DMS79 (cell line): ENCODE results near the gene RSRC1.
"Not testable (repeated sequence)": the region's sequence is repeated elsewhere in the genome, so short reads cannot be mapped to it uniquely, and the experiment has no call there.

Experiments used
- DNase-seq: peaks from one replicate; lab custom pipeline; 2025; lab: John Stamatoyannopoulos, UW

The RSRC1 gene

DNA sequence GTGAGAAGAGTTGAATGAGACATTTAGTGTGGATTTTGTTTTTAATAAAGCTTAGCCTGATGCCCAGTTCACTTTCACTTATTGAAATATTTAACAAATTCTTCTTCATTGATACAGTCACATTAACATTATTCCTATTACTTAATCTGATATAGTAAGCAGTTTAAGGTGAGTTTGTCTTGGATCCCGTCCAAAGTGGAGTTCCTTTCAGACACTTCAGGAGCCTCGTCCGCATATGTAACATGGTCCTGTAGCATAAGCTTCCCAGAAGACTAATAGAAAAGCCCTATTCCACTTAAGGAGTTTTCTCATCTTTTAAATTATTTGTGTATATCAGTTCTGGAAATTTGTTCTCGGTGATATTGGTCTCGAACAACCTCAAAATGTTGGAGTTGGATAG lies 421.4 kb downstream of the RSRC1 start:
- no peak for DNase-seq

GRCh38 chr3:158532099-158532734 lies 422.3 kb downstream of the RSRC1 start:
- DNase-seq, result no peak

DNA sequence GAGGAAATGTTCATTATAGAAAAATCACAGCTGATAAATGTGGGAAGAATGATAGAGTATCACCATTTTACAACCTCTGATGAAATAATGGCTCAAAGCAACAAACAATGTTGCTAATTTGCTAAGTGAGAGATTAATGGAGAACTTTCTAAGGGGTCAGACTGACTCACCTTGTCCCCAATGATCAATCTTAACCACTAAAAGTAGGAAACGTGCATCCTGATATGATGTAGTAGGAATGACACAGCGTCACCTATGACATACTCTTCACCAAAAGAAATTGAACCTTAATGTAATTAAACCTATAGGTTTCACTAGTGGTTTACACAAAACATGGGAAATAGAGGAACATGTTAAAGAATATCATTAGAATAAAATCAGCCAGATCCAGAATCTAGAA lies 426.0 kb downstream of the RSRC1 start:
- DNase-seq, result no peak

GRCh38 chr3:158539414-158540014 lies 429.6 kb downstream of the RSRC1 start:
- no peak for DNase-seq

DNA sequence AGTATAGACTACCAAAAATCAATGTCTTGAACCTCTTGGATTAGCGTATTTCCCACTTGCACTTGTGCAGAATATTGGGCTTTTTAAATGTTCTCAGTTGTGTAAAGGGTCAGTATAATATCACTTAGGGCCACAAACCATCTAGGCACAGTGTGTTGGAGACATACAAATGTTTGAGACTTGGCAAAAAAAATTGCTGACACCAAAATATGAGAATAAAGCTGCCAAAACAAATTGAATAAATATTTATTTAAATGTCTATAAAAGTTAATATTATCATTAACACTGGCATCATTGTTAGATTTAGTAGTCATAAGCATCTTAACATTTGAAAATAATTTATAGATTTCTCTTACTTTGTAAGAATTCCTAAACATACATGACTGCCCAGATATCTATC lies 430.2 kb downstream of the RSRC1 start:
- no peak for DNase-seq

DNA sequence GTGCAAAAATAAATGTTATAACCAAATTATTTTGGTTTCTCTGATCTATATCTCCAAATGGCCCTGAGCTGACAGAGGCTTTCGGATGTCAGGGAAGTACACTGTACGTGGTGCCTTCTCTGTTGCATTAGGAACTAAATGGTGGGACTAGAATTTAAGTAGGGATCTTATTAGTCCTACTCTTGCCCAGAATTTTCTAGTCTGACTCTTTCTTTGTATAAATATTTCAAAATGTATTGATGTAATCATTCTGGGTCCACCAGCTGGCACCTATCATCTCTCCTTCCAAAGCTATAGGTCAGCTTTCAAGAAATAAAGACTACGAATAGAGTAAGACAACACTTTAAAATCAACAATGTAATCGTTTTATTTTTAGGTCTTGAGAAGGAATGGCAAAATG lies 438.8 kb downstream of the RSRC1 start:
- DNase-seq, result no peak

GRCh38 chr3:158549938-158550337 lies 440.0 kb downstream of the RSRC1 start:
- DNase-seq, result not testable (repeated sequence)

DNA sequence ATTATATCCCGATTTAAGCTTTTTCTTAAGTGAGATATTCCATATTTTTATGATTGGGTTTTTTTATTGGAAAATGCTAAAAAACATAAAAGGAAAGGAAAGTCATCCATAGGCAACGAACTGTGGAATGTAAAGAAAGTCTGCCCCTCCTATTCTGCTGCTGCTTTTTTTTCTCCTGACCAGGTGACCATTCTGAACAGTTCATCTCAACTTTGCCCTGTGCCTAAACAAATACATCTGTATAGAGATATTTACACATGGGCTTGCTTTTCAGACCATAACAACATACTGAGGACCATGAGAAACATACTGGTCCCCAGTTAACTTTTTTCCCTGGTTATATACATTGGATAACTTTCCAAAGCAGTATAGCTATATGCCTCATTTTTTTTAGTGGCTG lies 442.2 kb downstream of the RSRC1 start:
- DNase-seq, result no peak

GRCh38 chr3:158559504-158559903 lies 449.6 kb downstream of the RSRC1 start:
- no peak for DNase-seq

DNA sequence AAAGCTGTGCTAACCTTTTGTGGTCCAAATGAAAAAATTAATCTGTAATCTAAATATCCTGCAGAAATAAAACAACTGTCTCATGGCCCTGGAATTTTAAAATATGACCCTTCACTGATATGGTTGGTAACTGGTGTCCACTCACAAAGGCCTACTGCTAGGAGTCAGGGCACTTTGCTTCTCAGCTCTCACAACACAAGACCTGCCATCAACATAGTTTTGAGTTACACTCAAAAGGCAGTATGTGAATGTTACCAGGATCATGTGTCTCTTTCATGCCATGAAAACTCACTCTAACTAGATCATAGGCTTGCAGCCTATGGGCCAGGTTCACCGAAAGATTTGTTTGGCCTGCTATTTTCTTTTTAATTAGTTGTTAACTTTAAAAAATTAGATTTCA lies 451.1 kb downstream of the RSRC1 start:
- no peak for DNase-seq

GRCh38 chr3:158562674-158563073 lies 452.8 kb downstream of the RSRC1 start:
- DNase-seq, result no peak

DNA sequence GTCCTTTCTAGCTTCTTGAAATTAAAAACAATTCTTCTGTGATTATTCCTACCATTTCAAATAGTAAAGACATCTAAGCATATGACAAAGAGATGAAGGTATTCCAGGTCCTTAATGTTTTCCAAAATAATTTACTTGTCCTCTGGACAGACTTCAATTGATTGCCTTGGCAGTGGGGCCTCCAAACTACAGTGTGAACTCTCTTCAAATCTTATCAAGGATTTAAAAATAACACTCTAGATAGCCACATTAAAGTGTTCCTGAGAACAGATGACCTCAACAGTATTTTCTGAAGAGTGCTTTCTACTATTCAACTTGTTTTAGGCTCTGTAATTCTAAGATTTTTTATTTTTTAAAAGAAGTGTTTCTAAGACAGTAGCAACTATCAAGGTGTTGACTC lies 453.2 kb downstream of the RSRC1 start:
- no peak for DNase-seq

DNA sequence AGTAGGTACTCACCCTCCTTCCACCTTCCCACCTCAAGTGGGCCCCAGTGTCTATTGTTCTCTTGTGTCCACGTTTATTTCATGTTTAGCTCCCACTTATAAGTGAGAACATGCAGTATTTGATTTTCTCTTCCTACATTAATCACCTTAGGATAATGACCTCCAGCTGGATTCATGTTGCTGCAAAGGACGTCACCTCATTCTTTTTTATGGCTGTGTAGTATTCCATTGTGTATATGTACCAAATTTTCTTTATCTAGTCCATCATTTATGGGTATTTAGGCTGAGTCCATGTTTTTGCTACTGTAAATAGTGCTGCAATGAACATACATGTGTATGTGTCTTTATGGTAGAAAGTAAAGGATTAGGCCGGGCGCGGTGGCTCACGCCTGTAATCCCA lies 455.2 kb downstream of the RSRC1 start:
- DNase-seq, result no peak

- no peak for DNase-seq
Measured at GRCh38 chr3:158568784-158569183, 458.9 kb downstream of the RSRC1 start.

DNA sequence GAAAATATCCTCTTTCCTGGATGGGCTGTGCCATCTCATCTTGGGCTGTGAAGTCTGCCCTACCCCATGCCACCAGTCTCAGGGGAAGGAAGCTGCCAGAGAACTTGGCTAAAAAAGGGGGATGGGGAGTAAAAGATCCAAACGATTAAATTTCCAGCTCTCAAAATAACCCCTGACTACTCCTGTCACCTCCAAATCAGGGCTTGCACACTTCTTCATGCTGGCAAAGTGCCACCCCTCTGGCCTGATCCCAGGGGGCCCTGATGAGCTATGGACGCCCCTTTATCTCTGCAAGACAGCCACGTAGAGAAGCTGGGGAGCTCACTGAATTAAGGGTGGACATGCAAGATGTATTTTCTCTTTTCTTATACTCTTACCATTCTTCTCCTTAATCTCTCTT lies 459.9 kb downstream of the RSRC1 start:
- DNase-seq, result no peak

GRCh38 chr3:158570999-158571702 lies 461.3 kb downstream of the RSRC1 start, which contains the start of gene MLF1:
MLF1 (plus strand) TSS chr3:158571194; CDS start chr3:158571301, 107 bp downstream.
- DNase-seq, result peak; percentile 89

DNA sequence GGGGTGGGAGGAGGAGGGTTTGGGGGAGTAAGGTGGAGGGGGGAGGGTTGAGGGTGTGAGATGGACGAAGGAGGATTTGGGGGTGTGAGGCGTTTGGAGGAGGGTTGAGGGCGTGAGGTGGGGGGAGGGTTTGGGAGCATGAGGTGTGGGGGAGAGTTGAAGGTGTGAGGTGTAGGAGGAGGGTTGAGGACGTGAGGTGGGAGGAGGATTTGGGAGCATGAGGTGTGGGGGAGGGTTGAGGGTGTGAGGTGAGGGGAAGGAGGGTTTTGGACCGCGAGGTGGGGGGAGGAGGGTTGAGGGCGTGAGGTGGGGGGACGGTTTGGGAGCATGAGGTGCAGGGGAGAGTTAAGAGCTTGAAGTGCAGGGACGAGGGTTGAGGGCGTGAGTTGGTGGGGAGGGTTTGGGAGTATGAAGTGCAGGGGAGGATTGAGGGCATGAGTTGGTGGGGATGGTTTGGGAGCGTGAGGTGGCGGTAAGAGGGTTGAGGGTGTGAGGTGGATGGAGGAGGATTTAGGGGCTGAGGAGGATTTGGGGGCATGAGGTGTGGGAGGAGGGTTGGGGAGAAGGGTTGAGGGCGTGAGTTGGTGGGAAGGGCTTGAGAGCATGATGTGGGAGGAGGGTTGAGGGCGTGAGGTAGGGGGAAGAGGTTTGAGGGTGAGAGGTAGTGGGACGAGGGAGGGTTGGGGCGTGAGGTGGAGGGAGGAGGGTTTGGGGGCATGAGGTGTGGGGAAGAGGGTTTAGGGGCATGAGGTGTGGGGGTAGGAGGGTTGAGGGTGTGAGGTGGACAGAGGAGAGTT lies 462.3 kb downstream of the RSRC1 start:
- no peak for DNase-seq

- no peak for DNase-seq
Measured at GRCh38 chr3:158572766-158573060, 462.8 kb downstream of the RSRC1 start.

DNA sequence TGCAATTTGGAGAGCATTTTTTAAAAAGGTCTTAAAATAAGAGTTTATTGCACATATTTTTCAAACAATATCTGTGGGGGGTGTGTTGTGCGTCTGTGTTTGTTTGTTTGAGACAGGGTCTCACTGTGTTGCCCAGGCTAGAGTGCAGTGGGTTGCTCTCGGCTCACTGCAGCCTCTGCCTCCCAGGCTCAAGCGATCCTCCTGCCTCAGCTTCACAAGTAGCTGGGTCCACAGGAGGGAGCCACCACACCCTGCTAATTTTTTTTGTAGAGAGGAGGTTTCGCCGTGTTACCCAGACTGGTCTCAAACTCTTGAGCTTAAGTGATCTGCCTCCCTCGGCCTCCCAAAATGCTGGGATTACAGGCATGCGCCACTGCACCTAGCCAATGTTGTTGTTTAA lies 463.8 kb downstream of the RSRC1 start:
- no peak for DNase-seq

DNA sequence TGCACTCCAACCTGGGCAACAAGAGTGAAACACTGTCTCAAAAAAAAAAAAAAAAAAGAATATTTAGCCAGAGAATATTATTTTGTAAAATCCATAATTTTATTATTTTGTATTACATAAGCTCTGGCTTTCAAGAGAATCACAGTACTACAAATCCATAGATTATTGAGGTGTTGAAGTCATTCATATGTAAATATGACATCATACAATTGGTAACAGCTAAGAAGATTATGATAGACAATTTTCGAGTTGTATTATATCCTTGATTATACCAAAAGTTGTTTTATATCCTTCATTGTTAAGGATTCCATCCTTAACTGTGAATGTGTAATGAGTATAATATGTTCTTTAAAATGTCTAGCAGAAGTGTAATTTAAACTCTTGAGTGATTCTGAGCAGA lies 464.8 kb downstream of the RSRC1 start:
- no peak for DNase-seq

GRCh38 chr3:158590223-158590622 lies 480.3 kb downstream of the RSRC1 start:
- DNase-seq, result no peak
